Umbilical cord (tissue), 2 donors: ENCODE measurements around the gene MTG2. TPM values are rescaled to one million over a fixed set of nuclear protein-coding genes. Genes with fewer than 3 reads are reported as not detected.

ENCODE experiments used
- DNase-seq: peaks from one replicate; pipeline ENCODE4 v3.0.0-alpha.2; 2015; ENCODE audit warnings: low spot score
- total RNA-seq: library from RNA; depleted of rRNA; stranded (reverse); fragments of >200 nt; gene quantifications from one replicate; pipeline ENCODE4 v1.2.3, GENCODE V29; 2014; ENCODE audit warnings: low replicate concordance; ENCODE audit not compliant: insufficient read depth

The MTG2 gene
- total RNA-seq, 1 donor from 2014 or later = 14.4 TPM

- no peak for DNase-seq
Measured at GRCh38 chr20:62163485-62163865, 19.4 kb upstream of the MTG2 start.

GRCh38 chr20:62163986-62164762 is 18.7 kb upstream of the MTG2 start:
- DNase-seq = no peak

GRCh38 chr20:62164879-62165761 is 17.7 kb upstream of the MTG2 start:
- no peak for DNase-seq

GRCh38 chr20:62165762-62166399 is 16.9 kb upstream of the MTG2 start:
- DNase-seq = no peak

GRCh38 chr20:62167474-62167873 is 15.4 kb upstream of the MTG2 start:
- DNase-seq = no peak

- DNase-seq = no peak
Measured at GRCh38 chr20:62168061-62168460, 14.8 kb upstream of the MTG2 start.

- DNase-seq = no peak
Measured at GRCh38 chr20:62168890-62169435, 13.9 kb upstream of the MTG2 start.

GRCh38 chr20:62170536-62170935 is 12.3 kb upstream of the MTG2 start:
- DNase-seq = no peak

- DNase-seq = no peak
Measured at GRCh38 chr20:62171245-62171644, 11.6 kb upstream of the MTG2 start.

- DNase-seq = no peak
Measured at GRCh38 chr20:62172666-62173065, 10.2 kb upstream of the MTG2 start.

- no peak for DNase-seq
Measured at GRCh38 chr20:62174021-62174804, 8.6 kb upstream of the MTG2 start.

- no peak for DNase-seq
Measured at GRCh38 chr20:62174870-62175624, 7.8 kb upstream of the MTG2 start.

- no peak for DNase-seq
Measured at GRCh38 chr20:62175711-62176110, 7.1 kb upstream of the MTG2 start.

- DNase-seq = no peak
Measured at GRCh38 chr20:62176866-62177265, 6.0 kb upstream of the MTG2 start.

GRCh38 chr20:62177307-62177706 is 5.5 kb upstream of the MTG2 start:
- DNase-seq = no peak

- no peak for DNase-seq
Measured at GRCh38 chr20:62178316-62179161, 4.3 kb upstream of the MTG2 start.

- no peak for DNase-seq
Measured at GRCh38 chr20:62179162-62179504, 3.7 kb upstream of the MTG2 start.

- no peak for DNase-seq
Measured at GRCh38 chr20:62181808-62182207, 1.0 kb upstream of the MTG2 start.

- no peak for DNase-seq
Measured at GRCh38 chr20:62183426-62184142, 756 bp downstream of the MTG2 start.
